Measurements from ENCODE around the gene NMNAT2. TPM values are rescaled to one million over a fixed set of nuclear protein-coding genes. Genes with fewer than 3 reads are reported as not detected.

The NMNAT2 gene
- polyA plus RNA-seq, 1 donor from 2014 or later: 43.8 TPM

DNA sequence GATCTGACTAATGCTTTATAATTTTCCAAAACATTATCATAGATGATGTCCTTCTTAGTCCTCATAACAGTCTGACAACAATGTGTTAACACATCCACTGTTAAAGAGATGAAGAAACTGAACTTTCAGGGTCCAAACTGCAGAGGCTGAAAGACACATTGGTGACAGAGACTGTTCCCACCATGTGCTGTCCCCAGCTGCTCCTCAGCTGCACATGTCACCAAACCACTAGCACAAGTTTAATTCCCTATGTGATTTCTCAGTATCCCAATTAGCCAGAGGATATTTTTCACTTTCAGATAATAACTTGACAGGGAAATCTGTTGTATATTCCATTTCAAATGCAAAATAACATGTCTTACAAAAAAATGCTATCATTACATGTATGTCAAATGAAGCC is 207.5 kb downstream of the NMNAT2 start:
- no peak overlapping the region for H3K9ac ChIP-seq (ENCODE audit: low read length)
- H3K36me3 ChIP-seq (ENCODE audit: insufficient read depth, low read length): no peaks in the 10 kb centered on the region
- H3K4me3 ChIP-seq (ENCODE audit: low read length): no peak overlapping the region
- no peaks in the 10 kb centered on the region for H4K20me1 ChIP-seq (ENCODE audit: insufficient read depth)
- no peak overlapping the region for H3K4me2 ChIP-seq (ENCODE audit: low read length)
- no peak for TF ChIP-seq RAD21 (conservative IDR thresholded peaks at IDR 0.05)
- TF ChIP-seq MXI1 (conservative IDR thresholded peaks at IDR 0.05; ENCODE audit: poor library complexity, severe bottlenecking): no peak
- no peak for TF ChIP-seq POLR2AphosphoS5 (IDR thresholded peaks at IDR 0.05)
- no peak for TF ChIP-seq SMC3 (conservative IDR thresholded peaks at IDR 0.05; ENCODE audit: poor library complexity)
- no peak for TF ChIP-seq EP300 (conservative IDR thresholded peaks at IDR 0.05; ENCODE audit: poor library complexity, severe bottlenecking)
- TF ChIP-seq, protein P1, sequence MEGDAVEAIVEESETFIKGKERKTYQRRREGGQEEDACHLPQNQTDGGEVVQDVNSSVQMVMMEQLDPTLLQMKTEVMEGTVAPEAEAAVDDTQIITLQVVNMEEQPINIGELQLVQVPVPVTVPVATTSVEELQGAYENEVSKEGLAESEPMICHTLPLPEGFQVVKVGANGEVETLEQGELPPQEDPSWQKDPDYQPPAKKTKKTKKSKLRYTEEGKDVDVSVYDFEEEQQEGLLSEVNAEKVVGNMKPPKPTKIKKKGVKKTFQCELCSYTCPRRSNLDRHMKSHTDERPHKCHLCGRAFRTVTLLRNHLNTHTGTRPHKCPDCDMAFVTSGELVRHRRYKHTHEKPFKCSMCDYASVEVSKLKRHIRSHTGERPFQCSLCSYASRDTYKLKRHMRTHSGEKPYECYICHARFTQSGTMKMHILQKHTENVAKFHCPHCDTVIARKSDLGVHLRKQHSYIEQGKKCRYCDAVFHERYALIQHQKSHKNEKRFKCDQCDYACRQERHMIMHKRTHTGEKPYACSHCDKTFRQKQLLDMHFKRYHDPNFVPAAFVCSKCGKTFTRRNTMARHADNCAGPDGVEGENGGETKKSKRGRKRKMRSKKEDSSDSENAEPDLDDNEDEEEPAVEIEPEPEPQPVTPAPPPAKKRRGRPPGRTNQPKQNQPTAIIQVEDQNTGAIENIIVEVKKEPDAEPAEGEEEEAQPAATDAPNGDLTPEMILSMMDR (IDR thresholded peaks at IDR 0.05; ENCODE audit: poor library complexity, severe bottlenecking): no peak
- no peak for TF ChIP-seq TAF1 (IDR thresholded peaks at IDR 0.05; ENCODE audit: low read depth)
- TF ChIP-seq EZH2 (IDR thresholded peaks at IDR 0.05; ENCODE audit: borderline replicate concordance, insufficient read depth, low read length, poor library complexity, severe bottlenecking): no peak
- TF ChIP-seq, protein P2, sequence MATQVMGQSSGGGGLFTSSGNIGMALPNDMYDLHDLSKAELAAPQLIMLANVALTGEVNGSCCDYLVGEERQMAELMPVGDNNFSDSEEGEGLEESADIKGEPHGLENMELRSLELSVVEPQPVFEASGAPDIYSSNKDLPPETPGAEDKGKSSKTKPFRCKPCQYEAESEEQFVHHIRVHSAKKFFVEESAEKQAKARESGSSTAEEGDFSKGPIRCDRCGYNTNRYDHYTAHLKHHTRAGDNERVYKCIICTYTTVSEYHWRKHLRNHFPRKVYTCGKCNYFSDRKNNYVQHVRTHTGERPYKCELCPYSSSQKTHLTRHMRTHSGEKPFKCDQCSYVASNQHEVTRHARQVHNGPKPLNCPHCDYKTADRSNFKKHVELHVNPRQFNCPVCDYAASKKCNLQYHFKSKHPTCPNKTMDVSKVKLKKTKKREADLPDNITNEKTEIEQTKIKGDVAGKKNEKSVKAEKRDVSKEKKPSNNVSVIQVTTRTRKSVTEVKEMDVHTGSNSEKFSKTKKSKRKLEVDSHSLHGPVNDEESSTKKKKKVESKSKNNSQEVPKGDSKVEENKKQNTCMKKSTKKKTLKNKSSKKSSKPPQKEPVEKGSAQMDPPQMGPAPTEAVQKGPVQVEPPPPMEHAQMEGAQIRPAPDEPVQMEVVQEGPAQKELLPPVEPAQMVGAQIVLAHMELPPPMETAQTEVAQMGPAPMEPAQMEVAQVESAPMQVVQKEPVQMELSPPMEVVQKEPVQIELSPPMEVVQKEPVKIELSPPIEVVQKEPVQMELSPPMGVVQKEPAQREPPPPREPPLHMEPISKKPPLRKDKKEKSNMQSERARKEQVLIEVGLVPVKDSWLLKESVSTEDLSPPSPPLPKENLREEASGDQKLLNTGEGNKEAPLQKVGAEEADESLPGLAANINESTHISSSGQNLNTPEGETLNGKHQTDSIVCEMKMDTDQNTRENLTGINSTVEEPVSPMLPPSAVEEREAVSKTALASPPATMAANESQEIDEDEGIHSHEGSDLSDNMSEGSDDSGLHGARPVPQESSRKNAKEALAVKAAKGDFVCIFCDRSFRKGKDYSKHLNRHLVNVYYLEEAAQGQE (IDR thresholded peaks at IDR 0.05; ENCODE audit: borderline replicate concordance): no peak
- H3F3A ChIP-seq (ENCODE audit: insufficient read depth, low read length, poor library complexity, severe bottlenecking): no peaks in the 10 kb centered on the region
- H3K27me3 ChIP-seq (ENCODE audit: insufficient read depth, low read depth, low read length): no peaks in the 10 kb centered on the region
- H3K79me2 ChIP-seq (replicated peaks; ENCODE audit: insufficient read depth, low read length): no peaks in the 10 kb centered on the region
- H2AFZ ChIP-seq (ENCODE audit: low read depth, low read length): no peak overlapping the region
- H3K9me2 ChIP-seq (ENCODE audit: insufficient read depth, low read length): no peaks in the 10 kb centered on the region
- H3K27ac ChIP-seq (ENCODE audit: low read length): no peak overlapping the region
- no peaks in the 10 kb centered on the region for H3K9me3 ChIP-seq (ENCODE audit: low read length)

DNA sequence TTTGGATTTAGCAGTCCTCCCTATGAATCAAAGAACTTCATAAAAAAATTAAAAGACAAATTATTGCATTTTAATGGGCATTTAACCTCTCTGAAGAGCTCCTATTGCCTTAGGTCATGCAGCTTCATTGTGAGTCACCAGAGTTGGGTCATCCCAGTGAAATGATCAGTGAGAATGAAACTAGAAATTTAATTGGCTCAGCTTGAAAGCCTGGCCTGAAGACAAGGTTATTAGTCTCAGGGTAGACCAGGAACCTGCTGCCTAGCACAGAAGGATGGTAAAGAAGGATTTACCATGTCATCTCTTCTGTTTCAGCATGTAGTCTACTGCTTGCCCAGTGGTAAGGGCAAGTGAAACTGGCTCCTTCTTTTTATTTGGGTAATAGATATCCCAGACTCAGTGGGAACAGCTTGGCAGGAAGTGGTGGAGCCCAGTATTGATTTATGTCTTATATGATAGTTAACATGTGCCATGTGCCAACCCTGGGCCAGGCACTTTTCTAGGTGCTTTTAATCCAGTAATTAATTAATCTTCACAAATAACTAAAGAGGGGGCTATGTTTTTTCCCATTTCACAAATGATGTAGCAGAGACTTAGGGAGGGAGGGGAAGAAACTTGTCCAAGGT is 208.5 kb downstream of the NMNAT2 start:
- no peak overlapping the region for H3K4me3 ChIP-seq (ENCODE audit: low read length)
- no peak overlapping the region for H2AFZ ChIP-seq (ENCODE audit: low read depth, low read length)
- H3K79me2 ChIP-seq (replicated peaks; ENCODE audit: insufficient read depth, low read length): no peaks in the 10 kb centered on the region
- H4K20me1 ChIP-seq (ENCODE audit: insufficient read depth): no peaks in the 10 kb centered on the region
- H3K9me3 ChIP-seq (ENCODE audit: low read length): no peaks in the 10 kb centered on the region
- no peaks in the 10 kb centered on the region for H3F3A ChIP-seq (ENCODE audit: insufficient read depth, low read length, poor library complexity, severe bottlenecking)
- no peaks in the 10 kb centered on the region for H3K27me3 ChIP-seq (ENCODE audit: insufficient read depth, low read depth, low read length)
- H3K27ac ChIP-seq (ENCODE audit: low read length): no peak overlapping the region
- H3K9me2 ChIP-seq (ENCODE audit: insufficient read depth, low read length): no peaks in the 10 kb centered on the region
- no peak for TF ChIP-seq EZH2 (IDR thresholded peaks at IDR 0.05; ENCODE audit: borderline replicate concordance, insufficient read depth, low read length, poor library complexity, severe bottlenecking)
- no peak for TF ChIP-seq RAD21 (conservative IDR thresholded peaks at IDR 0.05)
- TF ChIP-seq, protein P1 (IDR thresholded peaks at IDR 0.05; ENCODE audit: poor library complexity, severe bottlenecking): no peak
- TF ChIP-seq EP300 (conservative IDR thresholded peaks at IDR 0.05; ENCODE audit: poor library complexity, severe bottlenecking): no peak
- TF ChIP-seq, protein P2 (IDR thresholded peaks at IDR 0.05; ENCODE audit: borderline replicate concordance): no peak
- TF ChIP-seq POLR2AphosphoS5 (IDR thresholded peaks at IDR 0.05): no peak
- no peak overlapping the region for H3K9ac ChIP-seq (ENCODE audit: low read length)
- no peak overlapping the region for H3K4me2 ChIP-seq (ENCODE audit: low read length)
- no peaks in the 10 kb centered on the region for H3K36me3 ChIP-seq (ENCODE audit: insufficient read depth, low read length)
